Nephron progenitor cell (in vitro differentiated cells): ENCODE data around the gene OCSTAMP.
A peak's percentile ranks its signal among the peaks of the same experiment; 100 is the strongest.

Experiments used
- DNase-seq: peaks from one replicate; pipeline ENCODE4 v3.0.0; 2021
- H3K27ac Mint-ChIP-seq: 2 replicates; pipeline ENCODE4 v1.8.0; 2021; ENCODE audit warnings: mild to moderate bottlenecking, moderate library complexity, mixed read lengths
- H3K27me3 Mint-ChIP-seq: 2 replicates; pipeline ENCODE4 v1.8.0; 2021; ENCODE audit warnings: mild to moderate bottlenecking, low read depth, mixed read lengths; ENCODE audit not compliant: poor library complexity
- H3K36me3 Mint-ChIP-seq: 2 replicates; pipeline ENCODE4 v1.8.0; 2021; ENCODE audit warnings: low read depth, mixed read lengths
- H3K4me1 Mint-ChIP-seq: 2 replicates; pipeline ENCODE4 v1.8.0; 2021; ENCODE audit warnings: mixed read lengths
- H3K4me3 Mint-ChIP-seq: 2 replicates; pipeline ENCODE4 v1.8.0; 2021; ENCODE audit warnings: mild to moderate bottlenecking, moderate library complexity, mixed read lengths
- H3K9me3 Mint-ChIP-seq: 2 replicates; pipeline ENCODE4 v1.8.0; 2021; ENCODE audit warnings: mild to moderate bottlenecking, moderate library complexity, mixed read lengths
- CTCF ChIP-seq: fragments of 200-600 bp; sonication (generic); IDR thresholded peaks from 2 replicates; pipeline ENCODE4 v1.5.0; 2021; ENCODE audit warnings: antibody characterized with exemption

OCSTAMP gene

GRCh38 chr20:46562009-46562372, 11.5 kb upstream of the OCSTAMP start:
- DNase-seq: no peak
- TF ChIP-seq CTCF: no peak
- H3K27ac Mint-ChIP-seq: no peak overlapping the region
- peaks cover 37% of the 10 kb centered on the region for H3K4me1 Mint-ChIP-seq
- no peaks in the 10 kb centered on the region for H3K9me3 Mint-ChIP-seq
- no peak overlapping the region for H3K4me3 Mint-ChIP-seq
- H3K27me3 Mint-ChIP-seq: peaks cover 2% of the 10 kb centered on the region
- H3K36me3 Mint-ChIP-seq: no peaks in the 10 kb centered on the region

- H3K27ac Mint-ChIP-seq: no peak overlapping the region
- no peak for DNase-seq
- no peaks in the 10 kb centered on the region for H3K36me3 Mint-ChIP-seq
- peaks cover 37% of the 10 kb centered on the region for H3K4me1 Mint-ChIP-seq
- no peaks in the 10 kb centered on the region for H3K9me3 Mint-ChIP-seq
- H3K27me3 Mint-ChIP-seq: peaks cover 6% of the 10 kb centered on the region
- H3K4me3 Mint-ChIP-seq: no peak overlapping the region
- no peak for TF ChIP-seq CTCF
These were observed 9.4 kb upstream of the OCSTAMP start for GRCh38 chr20:46559685-46560440.

- Mint-ChIP-seq H3K36me3 (no peaks in the 10 kb centered on the region), H3K4me3 (no peak overlapping the region), H3K4me1 (peaks cover 37% of the 10 kb centered on the region), H3K27ac (no peak overlapping the region), H3K9me3 (no peaks in the 10 kb centered on the region), H3K27me3 (peaks cover 6% of the 10 kb centered on the region)
- no peak for TF ChIP-seq CTCF
- DNase-seq: no peak
These were observed 8.5 kb upstream of the OCSTAMP start for GRCh38 chr20:46559001-46559400.

GRCh38 chr20:46558511-46558959, 8.1 kb upstream of the OCSTAMP start:
- peaks cover 37% of the 10 kb centered on the region for H3K4me1 Mint-ChIP-seq
- H3K36me3 Mint-ChIP-seq: no peaks in the 10 kb centered on the region
- H3K9me3 Mint-ChIP-seq: no peaks in the 10 kb centered on the region
- no peak overlapping the region for H3K27ac Mint-ChIP-seq
- H3K27me3 Mint-ChIP-seq: peaks cover 6% of the 10 kb centered on the region
- DNase-seq: no peak
- TF ChIP-seq CTCF: no peak
- no peak overlapping the region for H3K4me3 Mint-ChIP-seq

- H3K27ac Mint-ChIP-seq: peak overlapping the region; percentile 14
- H3K4me1 Mint-ChIP-seq: peaks cover 39% of the 10 kb centered on the region
- no peak overlapping the region for H3K4me3 Mint-ChIP-seq
- DNase-seq: no peak
- no peaks in the 10 kb centered on the region for H3K9me3 Mint-ChIP-seq
- H3K27me3 Mint-ChIP-seq: peaks cover 6% of the 10 kb centered on the region
- TF ChIP-seq CTCF: no peak
- no peaks in the 10 kb centered on the region for H3K36me3 Mint-ChIP-seq
These were observed 6.9 kb upstream of the OCSTAMP start for GRCh38 chr20:46557231-46557956.
